ENCODE results near the gene ASB10.

ASB10 gene

GRCh38 chr7:151141855-151142685, 45.0 kb downstream of the ASB10 start:
- H3K27ac Mint-ChIP-seq, result no peak overlapping the region
- peaks cover 45% of the 10 kb centered on the region for H3K36me3 Mint-ChIP-seq
- H3K27me3 Mint-ChIP-seq, result no peaks in the 10 kb centered on the region
- no peaks in the 10 kb centered on the region for H3K4me1 Mint-ChIP-seq
- no peak for ATAC-seq
- no peaks in the 10 kb centered on the region for H3K9me3 Mint-ChIP-seq
- H3K4me3 Mint-ChIP-seq, result no peak overlapping the region

GRCh38 chr7:151141311-151141854, 45.7 kb downstream of the ASB10 start:
- Mint-ChIP-seq H3K4me1 (no peaks in the 10 kb centered on the region), H3K27me3 (no peaks in the 10 kb centered on the region), H3K36me3 (peaks cover 48% of the 10 kb centered on the region), H3K27ac (no peak overlapping the region), H3K9me3 (no peaks in the 10 kb centered on the region), H3K4me3 (no peak overlapping the region)
- ATAC-seq, result no peak

GRCh38 chr7:151140826-151141225, 46.2 kb downstream of the ASB10 start:
- no peaks in the 10 kb centered on the region for H3K4me1 Mint-ChIP-seq
- ATAC-seq, result no peak

GRCh38 chr7:151139791-151140190, 47.3 kb downstream of the ASB10 start:
- Mint-ChIP-seq H3K4me3 (no peak overlapping the region), H3K4me1 (no peaks in the 10 kb centered on the region), H3K27me3 (no peaks in the 10 kb centered on the region), H3K36me3 (peaks cover 59% of the 10 kb centered on the region), H3K27ac (no peak overlapping the region), H3K9me3 (no peaks in the 10 kb centered on the region)
- no peak for ATAC-seq

More at GRCh38 chr7:151140826-151141225, 46.2 kb downstream of the ASB10 start:
- no peaks in the 10 kb centered on the region for H3K27me3 Mint-ChIP-seq
- H3K9me3 Mint-ChIP-seq, result no peaks in the 10 kb centered on the region
- no peak overlapping the region for H3K4me3 Mint-ChIP-seq
- H3K36me3 Mint-ChIP-seq, result peaks cover 52% of the 10 kb centered on the region
- H3K27ac Mint-ChIP-seq, result no peak overlapping the region

GRCh38 chr7:151139071-151139790, 47.8 kb downstream of the ASB10 start:
- ATAC-seq, result no peak

GRCh38 chr7:151138153-151138851, 48.7 kb downstream of the ASB10 start:
- Mint-ChIP-seq H3K36me3 (peaks cover 58% of the 10 kb centered on the region), H3K9me3 (no peaks in the 10 kb centered on the region), H3K4me3 (no peak overlapping the region), H3K27ac (no peak overlapping the region), H3K27me3 (no peaks in the 10 kb centered on the region), H3K4me1 (no peaks in the 10 kb centered on the region)
- ATAC-seq, result no peak

More at GRCh38 chr7:151139071-151139790, 47.8 kb downstream of the ASB10 start:
- Mint-ChIP-seq H3K27ac (no peak overlapping the region), H3K36me3 (peaks cover 59% of the 10 kb centered on the region), H3K27me3 (no peaks in the 10 kb centered on the region), H3K4me3 (no peak overlapping the region), H3K9me3 (no peaks in the 10 kb centered on the region), H3K4me1 (no peaks in the 10 kb centered on the region)

- no peaks in the 10 kb centered on the region for H3K27me3 Mint-ChIP-seq
- no peak for ATAC-seq
- H3K36me3 Mint-ChIP-seq, result peaks cover 53% of the 10 kb centered on the region
- no peaks in the 10 kb centered on the region for H3K9me3 Mint-ChIP-seq
- H3K4me1 Mint-ChIP-seq, result no peaks in the 10 kb centered on the region
- no peak overlapping the region for H3K27ac Mint-ChIP-seq
- H3K4me3 Mint-ChIP-seq, result no peak overlapping the region
Observed at GRCh38 chr7:151137791-151138152, 49.3 kb downstream of the ASB10 start.

GRCh38 chr7:151137076-151137675, 49.9 kb downstream of the ASB10 start:
- Mint-ChIP-seq H3K27me3 (no peaks in the 10 kb centered on the region), H3K9me3 (no peaks in the 10 kb centered on the region), H3K27ac (no peak overlapping the region), H3K4me1 (no peaks in the 10 kb centered on the region), H3K36me3 (peaks cover 48% of the 10 kb centered on the region), H3K4me3 (no peak overlapping the region)
- ATAC-seq, result no peak

- H3K9me3 Mint-ChIP-seq, result no peaks in the 10 kb centered on the region
- no peak for ATAC-seq
- H3K27me3 Mint-ChIP-seq, result no peaks in the 10 kb centered on the region
- peaks cover 48% of the 10 kb centered on the region for H3K36me3 Mint-ChIP-seq
- no peak overlapping the region for H3K4me3 Mint-ChIP-seq
- no peak overlapping the region for H3K27ac Mint-ChIP-seq
- no peaks in the 10 kb centered on the region for H3K4me1 Mint-ChIP-seq
Observed at GRCh38 chr7:151135866-151136843, 50.9 kb downstream of the ASB10 start.

- H3K27me3 Mint-ChIP-seq, result no peaks in the 10 kb centered on the region
- ATAC-seq, result no peak
- H3K36me3 Mint-ChIP-seq, result peaks cover 51% of the 10 kb centered on the region
- no peaks in the 10 kb centered on the region for H3K9me3 Mint-ChIP-seq
- H3K4me1 Mint-ChIP-seq, result no peaks in the 10 kb centered on the region
- no peak overlapping the region for H3K4me3 Mint-ChIP-seq
- H3K27ac Mint-ChIP-seq, result no peak overlapping the region
Observed at GRCh38 chr7:151135525-151135845, 51.6 kb downstream of the ASB10 start.

GRCh38 chr7:151134743-151135524, 52.1 kb downstream of the ASB10 start:
- Mint-ChIP-seq H3K27me3 (no peaks in the 10 kb centered on the region), H3K4me3 (no peak overlapping the region), H3K4me1 (no peaks in the 10 kb centered on the region), H3K9me3 (no peaks in the 10 kb centered on the region), H3K36me3 (peaks cover 55% of the 10 kb centered on the region), H3K27ac (no peak overlapping the region)
- no peak for ATAC-seq

- no peaks in the 10 kb centered on the region for H3K4me1 Mint-ChIP-seq
- no peaks in the 10 kb centered on the region for H3K9me3 Mint-ChIP-seq
- peaks cover 59% of the 10 kb centered on the region for H3K36me3 Mint-ChIP-seq
- no peak overlapping the region for H3K4me3 Mint-ChIP-seq
- H3K27me3 Mint-ChIP-seq, result no peaks in the 10 kb centered on the region
- no peak overlapping the region for H3K27ac Mint-ChIP-seq
- ATAC-seq, result no peak
Observed at GRCh38 chr7:151133986-151134742, 52.9 kb downstream of the ASB10 start.
